Measurements from ENCODE around the gene MGAT5. TPM values are rescaled to one million over a fixed set of nuclear protein-coding genes. Genes with fewer than 3 reads are reported as not detected.

Gene MGAT5
- total RNA-seq, 1 donor from 2014 or later, result 54.4 TPM

DNA sequence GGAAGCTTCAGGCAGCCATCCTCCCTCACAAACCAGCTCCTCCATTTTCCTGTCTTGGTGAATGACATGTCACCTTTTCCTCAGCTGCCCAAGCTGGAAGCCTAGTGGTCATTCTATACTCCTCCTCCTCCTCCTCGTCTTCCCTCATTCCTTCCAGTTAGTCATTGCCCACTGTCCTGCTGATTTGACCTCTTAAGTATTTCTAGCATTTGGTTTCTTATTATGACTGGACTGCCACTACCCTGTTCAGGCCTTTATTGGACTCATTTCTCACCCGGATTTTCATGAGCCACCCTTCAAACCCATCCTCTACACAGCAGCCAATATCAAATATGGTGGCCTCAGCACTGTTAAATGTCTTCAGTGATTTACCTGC, 21.9 kb upstream of the MGAT5 start:
- no peak for DNase-seq
- TF ChIP-seq, protein P1, sequence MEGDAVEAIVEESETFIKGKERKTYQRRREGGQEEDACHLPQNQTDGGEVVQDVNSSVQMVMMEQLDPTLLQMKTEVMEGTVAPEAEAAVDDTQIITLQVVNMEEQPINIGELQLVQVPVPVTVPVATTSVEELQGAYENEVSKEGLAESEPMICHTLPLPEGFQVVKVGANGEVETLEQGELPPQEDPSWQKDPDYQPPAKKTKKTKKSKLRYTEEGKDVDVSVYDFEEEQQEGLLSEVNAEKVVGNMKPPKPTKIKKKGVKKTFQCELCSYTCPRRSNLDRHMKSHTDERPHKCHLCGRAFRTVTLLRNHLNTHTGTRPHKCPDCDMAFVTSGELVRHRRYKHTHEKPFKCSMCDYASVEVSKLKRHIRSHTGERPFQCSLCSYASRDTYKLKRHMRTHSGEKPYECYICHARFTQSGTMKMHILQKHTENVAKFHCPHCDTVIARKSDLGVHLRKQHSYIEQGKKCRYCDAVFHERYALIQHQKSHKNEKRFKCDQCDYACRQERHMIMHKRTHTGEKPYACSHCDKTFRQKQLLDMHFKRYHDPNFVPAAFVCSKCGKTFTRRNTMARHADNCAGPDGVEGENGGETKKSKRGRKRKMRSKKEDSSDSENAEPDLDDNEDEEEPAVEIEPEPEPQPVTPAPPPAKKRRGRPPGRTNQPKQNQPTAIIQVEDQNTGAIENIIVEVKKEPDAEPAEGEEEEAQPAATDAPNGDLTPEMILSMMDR (IDR thresholded peaks at IDR 0.05), result no peak
- Histone ChIP-seq H3K27ac (no peak overlapping the region), H3K9me3 (no peaks in the 10 kb centered on the region), H3K36me3 (no peaks in the 10 kb centered on the region), H3K4me1 (peaks cover 15% of the 10 kb centered on the region), H3K4me3 (no peak overlapping the region), H3K27me3 (no peaks in the 10 kb centered on the region)
- no peak for ATAC-seq
- intact Hi-C loops (cut with DNase I), result no loop called here

DNA sequence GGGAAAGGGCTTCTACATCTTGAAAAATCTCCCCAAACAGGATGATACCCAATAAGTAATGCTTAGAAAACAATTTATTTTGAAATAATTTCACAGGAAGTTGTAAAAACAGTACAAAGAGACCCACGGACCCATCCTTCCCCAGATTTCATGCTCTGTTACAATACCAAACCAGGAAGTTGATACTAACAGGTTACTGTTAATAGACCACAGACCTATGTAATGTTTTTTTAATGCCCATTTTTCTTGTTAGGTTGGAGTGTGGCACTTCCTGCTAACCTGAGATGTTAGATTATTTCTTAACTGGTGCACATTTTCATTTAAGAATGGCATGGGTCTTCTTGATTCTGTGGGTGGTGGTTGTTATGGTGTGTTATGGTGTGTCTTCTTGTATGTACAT, 21.4 kb upstream of the MGAT5 start:
- ATAC-seq (no peak), DNase-seq (no peak)
- H3K27me3 ChIP-seq, result no peaks in the 10 kb centered on the region
- peaks cover 15% of the 10 kb centered on the region for H3K4me1 ChIP-seq
- no peak overlapping the region for H3K27ac ChIP-seq
- intact Hi-C loops (cut with DNase I), result no loop called here
- no peak overlapping the region for H3K4me3 ChIP-seq
- no peaks in the 10 kb centered on the region for H3K9me3 ChIP-seq
- no peaks in the 10 kb centered on the region for H3K36me3 ChIP-seq
- TF ChIP-seq, protein P1 (IDR thresholded peaks at IDR 0.05), result no peak

DNA sequence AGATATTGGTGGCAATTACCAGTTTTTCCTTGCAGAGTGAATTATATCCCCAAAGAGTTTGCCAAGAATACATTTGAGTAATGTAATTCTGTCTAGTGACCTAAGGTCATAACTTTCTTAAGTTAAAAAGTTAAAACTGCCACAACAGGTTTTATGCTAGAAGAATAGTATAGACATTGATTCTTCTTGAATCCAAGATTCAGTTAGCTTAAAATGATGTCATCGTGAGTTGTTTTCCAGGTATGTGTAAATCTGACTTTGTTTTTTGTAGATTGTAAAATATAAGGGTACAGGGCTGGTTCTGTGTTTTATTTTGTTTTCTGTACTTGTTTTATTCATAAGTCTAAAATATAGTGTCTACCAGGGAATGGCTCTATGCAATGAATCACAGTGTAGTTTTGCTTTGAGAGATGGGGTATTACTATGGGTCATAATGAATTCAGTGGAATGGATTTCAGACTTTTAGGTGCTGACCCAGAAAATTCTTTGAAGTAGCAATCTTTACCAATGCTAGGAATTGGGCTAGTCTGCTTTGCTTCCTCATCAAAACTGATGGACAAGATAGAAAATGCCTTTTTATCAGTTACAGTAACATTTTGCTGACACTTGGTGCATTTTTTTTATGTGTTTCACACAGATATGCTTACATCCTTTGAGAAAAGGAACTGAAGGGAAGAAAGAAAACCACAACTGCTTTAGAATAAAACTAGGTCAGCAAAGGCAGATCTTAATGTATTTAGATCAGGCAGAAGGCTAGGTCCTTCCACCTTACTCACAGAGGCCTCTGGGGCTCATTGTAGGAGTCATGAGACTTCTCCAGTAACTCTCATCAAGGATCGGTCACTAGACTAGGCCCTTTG, 20.8 kb upstream of the MGAT5 start:
- no peak for DNase-seq
- intact Hi-C loops (cut with DNase I), result no loop called here
- peak overlapping the region; percentile 63 for H3K27ac ChIP-seq
- TF ChIP-seq, protein P1 (IDR thresholded peaks at IDR 0.05), result no peak
- no peak overlapping the region for H3K4me3 ChIP-seq
- no peaks in the 10 kb centered on the region for H3K9me3 ChIP-seq
- peak; percentile 44 for ATAC-seq
- H3K36me3 ChIP-seq, result no peaks in the 10 kb centered on the region
- H3K27me3 ChIP-seq, result no peaks in the 10 kb centered on the region
- H3K4me1 ChIP-seq, result peaks cover 15% of the 10 kb centered on the region

GRCh38 chr2:134233728-134234136, 20.1 kb upstream of the MGAT5 start:
- no peak for DNase-seq
- Histone ChIP-seq H3K27ac (peak overlapping the region; percentile 63), H3K27me3 (no peaks in the 10 kb centered on the region), H3K4me3 (no peak overlapping the region), H3K36me3 (no peaks in the 10 kb centered on the region), H3K9me3 (no peaks in the 10 kb centered on the region), H3K4me1 (peaks cover 15% of the 10 kb centered on the region)
- no peak for ATAC-seq
- intact Hi-C loops (cut with DNase I), result no loop called here
- TF ChIP-seq, protein P1 (IDR thresholded peaks at IDR 0.05), result no peak

DNA sequence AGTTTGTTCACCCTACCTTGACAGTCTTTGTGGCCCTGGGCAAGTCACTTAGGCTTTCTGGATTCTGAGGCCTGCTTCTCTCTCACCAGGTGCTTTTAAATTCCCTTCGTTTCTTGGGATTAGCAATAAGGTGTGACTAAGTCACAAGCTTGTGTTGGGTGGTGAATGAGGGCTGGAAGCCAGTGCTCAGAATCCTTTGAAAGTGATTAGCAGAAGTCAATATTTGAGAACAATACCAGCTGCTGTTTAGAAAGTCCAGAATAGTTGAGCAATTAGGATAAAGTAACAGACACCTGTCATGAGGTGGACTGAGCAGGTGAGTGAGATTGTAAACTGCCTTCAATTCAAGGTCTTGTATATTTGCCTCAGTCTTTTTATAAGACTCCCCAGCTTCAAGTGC, 19.3 kb upstream of the MGAT5 start:
- TF ChIP-seq, protein P1 (IDR thresholded peaks at IDR 0.05), result no peak
- no peak overlapping the region for H3K27ac ChIP-seq
- ATAC-seq (no peak), DNase-seq (no peak)
- no peaks in the 10 kb centered on the region for H3K27me3 ChIP-seq
- intact Hi-C loops (cut with DNase I), result no loop called here
- H3K4me1 ChIP-seq, result peaks cover 15% of the 10 kb centered on the region
- no peaks in the 10 kb centered on the region for H3K9me3 ChIP-seq
- H3K4me3 ChIP-seq, result no peak overlapping the region
- H3K36me3 ChIP-seq, result no peaks in the 10 kb centered on the region

All from upper lobe of right lung (tissue), 1 donor.